GM19351 (cell line): ENCODE results near the gene CDA.
A peak's percentile ranks its signal among the peaks of the same experiment; 100 is the strongest.

Experiments
- ATAC-seq: cut with Tn5 transposase; IDR thresholded peaks from one replicate; pipeline ENCODE4 v1.9.1; 2021; ENCODE audit warnings: mild to moderate bottlenecking, moderate library complexity; ENCODE audit not compliant: unreplicated experiment

The CDA gene

DNA sequence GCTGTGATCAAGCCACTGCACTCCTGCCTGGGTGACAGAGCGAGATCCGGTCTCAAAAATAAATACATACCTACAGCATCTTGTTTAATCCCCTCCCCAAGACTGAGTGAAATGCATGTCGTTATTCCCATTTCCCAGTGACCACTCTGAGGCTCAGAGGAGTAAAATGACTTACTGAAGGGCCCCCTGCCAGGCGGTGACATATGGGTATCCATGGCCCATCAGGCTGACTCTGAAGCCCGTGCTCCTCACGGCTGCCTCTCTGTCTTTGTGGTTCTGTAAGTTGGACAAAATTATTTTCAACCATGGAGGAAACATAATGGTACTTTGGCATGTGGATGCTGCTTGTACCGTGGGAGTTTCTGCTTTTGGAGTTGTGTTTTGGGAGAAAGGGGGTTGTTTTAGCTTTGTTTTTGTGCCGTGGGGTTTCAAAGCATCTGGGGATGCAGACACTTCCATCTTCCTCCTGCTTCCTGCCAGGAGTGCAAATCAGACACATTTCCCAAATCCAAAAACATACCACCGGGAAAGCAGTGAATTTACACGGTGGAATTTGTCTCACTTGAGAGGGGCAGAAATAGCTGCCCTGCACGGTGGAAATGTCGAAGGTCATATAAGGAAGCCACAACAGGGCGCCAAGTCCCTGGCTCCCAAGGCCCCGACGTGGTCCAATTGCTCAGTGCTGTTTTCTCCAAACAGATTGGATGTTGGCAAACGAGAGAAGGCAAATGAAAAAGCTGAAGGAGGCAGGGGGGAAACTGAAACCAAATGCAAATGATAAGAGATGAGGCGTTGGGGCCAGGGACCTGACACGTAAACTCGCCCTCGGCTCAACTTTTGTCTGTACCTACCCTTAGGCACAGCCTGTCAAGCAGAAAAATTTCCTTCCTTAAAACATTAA, 27.3 kb downstream of the CDA start:
- no peak for ATAC-seq

DNA sequence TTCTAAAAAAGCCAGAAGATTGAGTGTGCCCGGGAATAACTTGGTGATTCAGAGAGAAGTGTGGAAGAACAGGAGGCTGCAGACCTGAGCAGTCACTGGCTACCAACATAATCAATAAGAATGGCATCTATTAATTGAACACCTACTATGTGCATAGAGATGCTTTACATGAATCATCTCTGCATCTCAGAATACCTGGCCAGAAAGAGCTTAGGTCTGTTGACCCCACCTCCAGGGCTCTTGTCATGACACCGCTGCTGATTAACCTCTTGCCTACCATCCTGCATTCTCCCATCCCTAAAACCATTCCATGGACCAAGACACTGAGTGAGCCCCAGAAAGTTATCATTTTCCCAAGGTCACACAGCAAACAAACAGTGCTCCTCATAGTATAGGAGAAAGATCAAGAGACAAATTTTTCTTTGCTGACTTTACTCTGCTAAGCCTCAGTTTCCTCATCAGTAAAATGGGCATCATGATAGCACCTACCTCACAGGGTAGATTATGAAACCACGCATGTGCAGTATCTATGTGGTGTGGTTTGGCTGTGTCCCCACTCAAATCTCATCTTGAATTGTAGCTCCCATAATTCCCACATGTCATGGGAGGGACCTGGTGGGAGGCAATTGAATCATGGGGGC, 28.1 kb downstream of the CDA start:
- ATAC-seq: no peak

DNA sequence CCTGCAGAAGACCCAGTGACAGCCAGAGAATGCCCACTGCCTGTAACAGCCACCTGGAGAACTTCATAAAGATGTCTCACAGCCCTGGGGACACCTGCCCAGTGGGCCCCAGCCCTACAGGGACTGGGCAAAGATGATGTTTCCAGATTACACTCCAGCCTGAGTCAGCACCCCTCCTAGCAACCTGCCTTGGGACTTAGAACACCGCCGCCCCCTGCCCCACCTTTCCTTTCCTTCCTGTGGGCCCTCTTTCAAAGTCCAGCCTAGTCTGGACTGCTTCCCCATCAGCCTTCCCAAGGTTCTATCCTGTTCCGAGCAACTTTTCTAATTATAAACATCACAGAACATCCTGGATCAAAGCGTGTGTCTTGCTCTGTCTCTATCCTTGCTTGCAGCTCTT, 29.7 kb downstream of the CDA start:
- ATAC-seq: no peak

DNA sequence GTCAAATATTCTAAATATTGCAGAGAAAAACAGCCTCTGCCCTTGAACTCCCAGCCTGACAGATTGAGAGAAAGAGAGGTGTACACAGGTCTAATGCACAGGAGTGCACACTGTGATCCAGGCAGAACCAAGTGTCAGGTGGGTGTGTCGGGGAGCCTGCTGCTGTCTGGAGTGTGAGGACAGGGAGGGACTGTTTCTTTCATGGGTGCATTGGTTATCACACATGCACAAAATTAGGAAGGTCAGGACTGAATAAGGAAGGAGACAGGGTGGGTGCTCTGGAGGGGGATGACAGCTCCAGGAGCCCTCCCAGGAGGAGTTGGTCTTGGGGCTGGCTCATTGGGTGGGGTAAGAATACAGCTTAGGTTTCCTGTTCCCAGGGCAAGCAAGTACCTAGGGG, 31.1 kb downstream of the CDA start:
- no peak for ATAC-seq

DNA sequence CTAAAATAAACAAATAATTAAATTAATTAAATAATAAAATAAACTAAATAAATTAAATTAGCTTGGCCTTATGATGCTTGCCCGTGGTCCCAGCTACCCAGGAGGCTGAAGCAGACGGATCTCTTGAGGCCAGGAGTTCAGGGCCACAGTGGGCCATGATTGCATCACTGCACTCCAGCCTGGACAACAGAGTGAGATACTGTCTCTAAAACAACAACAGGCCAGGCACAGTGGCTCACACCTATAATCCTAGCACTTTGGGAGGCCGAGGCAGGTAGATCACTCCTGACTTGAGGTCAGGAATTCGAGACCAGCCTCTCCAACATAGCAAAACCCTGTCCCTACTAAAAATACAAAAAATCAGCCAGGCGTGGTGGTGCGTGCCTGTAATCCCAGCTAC, 32.1 kb downstream of the CDA start:
- no peak for ATAC-seq

DNA sequence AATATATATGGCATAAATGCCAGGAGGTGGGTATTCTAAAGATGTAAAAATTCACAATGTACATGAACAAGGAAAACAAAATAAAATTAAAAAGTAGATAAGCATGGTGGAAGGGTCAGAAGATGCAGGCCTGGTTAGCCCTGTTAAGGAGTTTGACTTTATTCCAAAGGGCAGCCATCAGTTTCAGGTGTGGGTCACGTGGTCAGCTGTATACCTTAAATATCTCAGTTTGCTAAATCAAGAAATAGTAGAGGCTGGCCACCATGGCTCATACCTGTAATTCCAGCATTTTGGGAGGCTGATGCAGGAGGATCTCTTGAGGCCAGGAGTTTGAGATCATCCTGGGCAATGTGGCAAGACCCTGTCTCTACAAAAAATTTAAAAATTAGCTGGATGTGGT, 35.8 kb downstream of the CDA start:
- no peak for ATAC-seq

DNA sequence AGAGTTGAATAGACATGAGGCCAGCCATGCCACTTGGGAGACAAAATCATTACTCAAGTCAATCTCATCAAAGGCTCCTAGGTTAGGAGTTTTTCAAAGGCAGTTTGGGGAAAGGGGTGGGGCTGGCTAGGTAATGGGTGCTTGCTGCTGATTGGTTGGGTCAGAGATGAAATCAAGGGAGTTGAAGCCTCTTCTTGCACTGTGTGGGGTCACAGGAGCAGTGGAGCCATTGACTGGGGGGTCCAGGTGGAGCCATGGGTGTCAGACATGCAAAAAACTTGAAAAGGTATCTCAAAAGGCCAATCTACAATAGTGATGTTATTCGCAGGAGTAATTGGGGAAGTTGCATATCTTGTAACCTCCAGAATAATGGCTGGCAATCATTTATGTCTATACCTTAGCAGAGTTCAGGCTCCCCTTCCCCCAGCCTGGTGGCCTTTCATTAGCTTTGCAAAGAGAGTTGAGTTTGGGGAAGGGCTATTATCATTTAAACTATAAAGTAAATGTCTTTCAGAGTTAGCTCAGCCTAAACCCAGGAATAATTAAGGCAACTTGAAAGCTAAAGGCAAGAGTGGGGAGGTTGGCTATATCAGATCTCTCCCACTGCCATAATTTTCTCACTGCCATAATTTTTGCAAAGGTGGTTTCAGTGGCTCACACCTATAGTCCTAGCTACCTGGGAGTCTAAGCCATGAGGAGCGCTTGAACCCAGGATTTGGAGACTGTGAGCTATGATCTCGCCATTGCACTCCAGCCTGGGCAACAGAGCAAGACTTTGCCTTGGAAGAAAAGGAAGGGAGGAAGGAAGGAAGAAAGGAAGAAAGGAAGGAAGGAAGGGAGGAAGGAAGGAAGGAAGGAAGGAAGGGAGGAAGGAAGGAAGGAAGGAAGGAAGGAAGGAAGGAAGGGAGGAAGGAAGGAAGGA, 36.5 kb downstream of the CDA start:
- ATAC-seq: no peak

DNA sequence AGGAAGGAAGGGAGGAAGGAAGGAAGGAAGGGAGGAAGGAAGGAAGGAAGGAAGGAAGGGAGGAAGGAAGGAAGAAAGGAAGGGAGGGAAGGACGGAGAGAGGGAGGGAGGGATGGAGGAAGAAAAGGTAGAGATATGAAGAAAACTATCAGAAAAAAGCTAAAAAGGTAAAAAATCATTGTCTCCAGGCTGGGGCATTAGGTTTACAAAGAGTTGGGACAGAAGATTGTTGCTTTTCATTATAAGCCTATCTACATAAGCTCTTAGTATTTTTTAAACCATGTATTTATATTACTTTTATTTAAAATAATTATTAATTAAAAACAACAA, 37.2 kb downstream of the CDA start:
- ATAC-seq: no peak

DNA sequence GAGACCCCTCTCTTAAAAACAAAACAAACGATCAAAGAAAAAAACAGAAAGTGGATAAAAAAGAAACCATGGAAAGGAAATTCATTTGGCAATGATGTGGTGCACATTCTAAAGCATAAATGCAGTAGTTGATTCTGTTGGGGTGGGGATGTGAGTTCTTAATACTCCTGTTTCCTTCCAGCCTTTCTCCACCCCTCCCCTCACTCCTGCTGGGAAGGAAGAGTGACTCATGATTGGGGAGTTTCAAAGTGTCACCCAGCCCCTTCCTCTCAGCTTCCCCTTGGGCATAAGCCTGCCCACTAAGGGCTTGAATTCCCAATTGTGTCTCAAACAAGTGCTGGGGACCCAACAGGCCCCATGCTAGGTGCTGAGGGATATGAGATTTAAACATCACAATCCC, 37.6 kb downstream of the CDA start:
- no peak for ATAC-seq

DNA sequence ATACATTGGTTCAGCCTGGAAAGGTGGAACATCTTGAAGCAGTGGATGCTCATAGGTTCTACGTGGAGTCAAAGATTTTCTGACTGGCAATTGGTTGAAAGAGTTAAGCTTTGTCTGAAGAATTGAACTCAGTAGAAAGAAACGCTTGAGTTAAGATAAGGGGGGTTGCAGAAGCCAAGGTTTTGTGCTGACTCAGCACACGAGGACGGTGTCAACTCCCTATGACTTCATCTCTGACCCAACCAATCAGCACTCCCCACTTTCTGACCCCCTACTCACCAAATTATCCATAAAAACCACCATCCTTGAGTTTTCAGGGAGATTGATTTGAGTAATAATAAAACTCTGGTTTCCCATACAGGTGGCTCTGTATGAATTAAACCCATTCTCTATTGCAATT, 41.8 kb downstream of the CDA start:
- ATAC-seq: no peak

DNA sequence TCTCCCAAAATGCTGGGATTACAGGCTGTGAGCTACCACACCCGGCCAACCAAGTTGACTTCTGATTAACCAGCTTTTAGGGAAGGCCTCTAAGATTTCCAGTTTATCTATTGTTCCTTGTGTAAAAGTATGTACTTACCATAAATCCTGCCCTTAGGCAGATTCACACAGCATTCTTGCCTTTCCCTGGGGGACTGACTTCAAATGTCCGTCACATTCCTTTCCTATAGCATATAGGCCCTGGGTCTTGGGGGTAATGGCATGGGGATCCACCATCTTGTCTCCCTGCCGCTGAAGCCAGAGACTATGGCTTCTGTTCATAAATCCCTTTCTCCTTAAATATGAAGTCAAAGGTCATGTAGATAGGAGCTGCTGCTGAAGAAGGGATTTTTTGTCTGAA, 43.5 kb downstream of the CDA start:
- ATAC-seq: no peak

DNA sequence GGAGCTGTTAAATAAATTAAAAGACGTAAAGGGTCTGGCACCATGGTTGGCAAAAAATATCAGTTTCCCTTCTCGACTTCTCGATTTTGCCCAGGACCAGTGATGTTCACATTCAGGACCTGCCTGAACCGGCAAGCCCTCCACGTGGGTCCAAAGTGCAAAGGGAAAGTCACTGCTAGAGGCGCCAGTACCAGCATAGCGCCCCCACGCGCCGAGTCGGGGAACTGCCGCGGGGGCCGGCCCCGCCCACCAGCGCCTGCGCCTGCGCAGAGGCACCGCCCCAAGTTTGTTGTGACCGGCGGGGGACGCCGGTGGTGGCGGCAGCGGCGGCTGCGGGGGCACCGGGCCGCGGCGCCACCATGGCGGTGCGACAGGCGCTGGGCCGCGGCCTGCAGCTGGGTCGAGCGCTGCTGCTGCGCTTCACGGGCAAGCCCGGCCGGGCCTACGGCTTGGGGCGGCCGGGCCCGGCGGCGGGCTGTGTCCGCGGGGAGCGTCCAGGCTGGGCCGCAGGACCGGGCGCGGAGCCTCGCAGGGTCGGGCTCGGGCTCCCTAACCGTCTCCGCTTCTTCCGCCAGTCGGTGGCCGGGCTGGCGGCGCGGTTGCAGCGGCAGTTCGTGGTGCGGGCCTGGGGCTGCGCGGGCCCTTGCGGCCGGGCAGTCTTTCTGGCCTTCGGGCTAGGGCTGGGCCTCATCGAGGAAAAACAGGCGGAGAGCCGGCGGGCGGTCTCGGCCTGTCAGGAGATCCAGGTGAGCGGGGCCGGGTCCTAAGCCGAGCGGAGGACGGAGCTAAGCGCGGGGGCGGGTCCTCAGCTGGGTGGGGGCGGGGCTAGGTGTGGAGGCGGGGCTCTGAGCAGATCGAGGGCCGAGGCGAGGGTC, 44.5 kb downstream of the CDA start, which contains the start of gene PINK1:
Gene PINK1 (plus strand): TSS at position 269 of the 875 bp plus-strand sequence. CDS start 91 bp downstream, at position 360.
- ATAC-seq: peak; percentile 77

DNA sequence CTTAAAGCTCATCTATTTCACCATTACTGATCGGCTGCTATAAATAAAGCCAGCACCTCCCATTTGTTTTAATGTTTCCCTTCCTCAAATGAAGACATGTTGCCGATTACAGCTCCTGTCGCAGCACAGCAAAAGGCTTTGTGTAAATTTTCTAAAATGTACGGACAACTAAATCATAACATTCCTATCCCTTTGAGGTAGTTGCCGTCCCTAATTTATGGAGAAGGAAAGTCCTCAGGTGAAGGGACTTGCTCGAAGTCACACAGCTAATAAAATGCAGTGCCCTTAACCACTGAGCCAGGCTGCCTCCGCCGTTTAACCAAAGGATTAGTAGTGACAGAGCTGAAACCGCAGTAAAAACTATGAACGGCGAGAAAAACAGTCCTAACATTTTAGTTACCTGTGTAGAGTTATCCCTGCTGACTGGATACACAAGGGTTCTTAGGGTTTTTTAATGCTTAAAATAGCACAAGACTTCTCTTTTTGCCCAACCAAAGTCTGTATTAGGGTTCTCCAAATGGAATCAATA, 45.2 kb downstream of the CDA start:
- no peak for ATAC-seq

DNA sequence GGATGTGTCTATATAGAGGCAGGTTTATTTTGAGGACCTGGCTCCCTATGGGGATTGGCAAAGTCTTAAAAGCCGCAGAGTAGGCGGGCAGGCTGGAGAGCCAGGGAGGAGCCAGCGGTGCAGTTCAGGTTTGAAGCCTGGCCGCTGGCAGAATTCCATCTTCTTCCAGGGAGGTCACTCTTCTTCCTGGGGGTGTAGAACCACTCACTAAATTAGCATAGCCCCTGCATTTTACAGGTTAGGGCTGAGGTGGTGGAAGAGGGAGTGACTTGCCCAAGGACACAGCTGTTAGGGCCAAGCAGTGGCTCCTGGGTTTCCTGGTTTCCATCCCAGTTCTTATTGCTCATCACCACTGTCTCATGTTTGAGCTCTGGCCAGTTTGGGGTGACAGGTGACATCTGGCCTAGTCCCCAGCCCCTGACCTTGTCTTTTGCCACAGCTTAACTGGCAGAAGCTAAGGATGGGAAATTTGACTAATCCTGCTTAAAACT, 45.7 kb downstream of the CDA start:
- ATAC-seq: no peak

DNA sequence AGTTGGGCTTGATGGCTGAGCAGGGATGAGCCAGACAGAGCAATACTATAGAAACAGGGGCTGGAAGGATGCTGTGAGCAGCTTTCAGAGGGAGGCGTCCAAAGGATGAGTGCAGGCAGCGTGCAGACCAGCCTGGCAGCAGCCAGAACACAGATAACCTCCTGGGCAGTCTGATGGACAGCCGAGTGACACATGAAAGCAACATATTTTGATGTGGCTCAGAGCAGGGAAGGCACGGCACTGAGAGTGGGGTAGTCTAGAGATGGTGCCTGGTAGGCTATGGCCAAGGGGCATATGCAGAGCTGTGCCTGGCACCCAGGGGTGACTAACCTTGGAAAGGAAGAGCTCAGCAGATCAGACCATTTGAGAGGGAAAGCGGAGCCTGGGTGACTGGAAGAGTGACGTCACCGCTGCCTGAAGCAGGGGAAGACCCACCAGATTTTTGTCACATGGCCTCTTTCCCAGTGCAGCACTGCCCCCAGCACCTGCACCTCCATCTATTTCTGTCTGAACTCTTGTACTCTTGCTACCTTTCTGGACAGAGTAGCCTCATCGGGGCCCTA, 48.0 kb downstream of the CDA start:
- no peak for ATAC-seq

DNA sequence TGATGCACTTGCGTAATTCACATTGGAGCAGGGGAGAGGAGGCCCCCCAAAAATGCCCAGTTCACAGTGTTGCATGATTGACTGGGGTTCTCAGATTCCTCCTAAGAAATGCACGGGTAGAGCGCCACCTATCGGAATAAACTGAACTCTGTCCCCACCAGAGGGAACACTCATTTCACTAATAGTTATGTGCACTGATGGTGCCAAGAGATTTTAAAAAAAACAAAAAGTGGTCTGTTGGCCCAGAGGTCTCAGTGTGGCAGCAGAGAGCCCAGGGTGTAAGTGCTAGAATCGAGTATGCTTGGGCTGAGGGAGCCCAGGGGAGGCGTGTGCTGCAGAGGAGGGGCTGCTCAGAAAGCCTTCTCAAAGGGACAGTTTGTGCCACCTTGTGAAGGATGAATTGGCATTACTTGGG, 51.3 kb downstream of the CDA start:
- no peak for ATAC-seq

DNA sequence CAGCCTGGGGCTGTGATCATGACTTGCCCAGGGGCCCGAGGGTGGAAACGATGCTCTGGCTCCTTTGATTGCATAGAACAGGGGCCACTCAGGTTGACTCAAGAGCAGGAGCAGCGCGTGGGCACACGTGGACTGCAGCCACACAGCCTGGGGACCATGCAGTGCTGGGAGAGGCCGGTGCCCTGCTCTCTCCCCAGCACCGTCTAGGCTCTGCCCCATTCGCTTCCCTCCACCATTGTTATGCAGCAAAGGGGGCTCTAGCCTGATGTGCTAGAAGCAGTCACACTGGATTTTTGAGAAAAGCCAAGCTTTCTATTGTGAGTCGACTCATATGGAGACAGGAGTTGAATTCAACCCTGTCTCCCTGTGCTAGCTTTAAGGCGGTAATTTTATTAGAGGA, 53.1 kb downstream of the CDA start:
- ATAC-seq: no peak

DNA sequence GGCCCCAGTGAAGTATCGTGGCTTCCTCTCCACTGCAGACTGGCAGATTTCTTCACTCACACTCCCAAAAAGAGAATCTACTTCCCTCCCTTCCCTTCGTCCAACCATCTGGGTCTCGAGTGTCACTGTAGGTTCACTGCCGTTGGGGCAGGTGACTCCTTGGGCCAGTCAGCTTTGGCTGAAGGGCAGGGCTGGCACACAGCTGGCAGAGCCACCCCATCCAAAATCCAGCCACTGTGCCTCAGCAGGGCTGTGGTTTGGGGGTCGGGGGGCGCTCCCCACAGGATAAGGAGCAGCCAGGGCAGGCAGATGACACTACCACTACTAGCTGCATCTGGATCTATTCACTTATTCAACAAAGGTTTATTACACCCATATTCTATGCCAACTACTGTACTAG, 54.2 kb downstream of the CDA start:
- no peak for ATAC-seq

DNA sequence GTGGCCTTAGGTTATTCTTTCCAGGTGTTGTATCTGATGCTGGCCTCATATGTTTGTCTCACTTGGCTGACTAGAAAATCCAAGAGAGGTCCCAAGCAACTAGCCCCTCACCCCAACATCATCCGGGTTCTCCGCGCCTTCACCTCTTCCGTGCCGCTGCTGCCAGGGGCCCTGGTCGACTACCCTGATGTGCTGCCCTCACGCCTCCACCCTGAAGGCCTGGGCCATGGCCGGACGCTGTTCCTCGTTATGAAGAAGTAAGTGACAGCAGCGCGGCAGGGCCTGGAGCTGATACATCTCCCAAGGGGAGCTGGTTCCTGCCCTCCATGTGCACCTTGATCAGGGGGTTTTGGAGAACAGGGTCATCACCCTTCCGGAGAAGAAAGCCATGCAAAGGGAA, 55.5 kb downstream of the CDA start:
- ATAC-seq: no peak

DNA sequence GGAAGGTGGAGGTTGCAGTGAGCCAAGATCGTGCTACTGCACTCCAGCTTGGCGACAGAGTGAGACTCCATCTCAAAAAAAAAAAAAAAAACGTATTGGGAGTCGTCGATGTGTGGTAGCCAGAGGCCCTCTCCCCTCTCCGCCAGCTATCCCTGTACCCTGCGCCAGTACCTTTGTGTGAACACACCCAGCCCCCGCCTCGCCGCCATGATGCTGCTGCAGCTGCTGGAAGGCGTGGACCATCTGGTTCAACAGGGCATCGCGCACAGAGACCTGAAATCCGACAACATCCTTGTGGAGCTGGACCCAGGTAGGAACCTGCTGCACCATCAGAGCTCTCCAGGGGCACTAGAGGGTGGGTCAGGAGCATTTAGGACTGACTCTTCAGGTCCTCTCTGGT, 56.5 kb downstream of the CDA start:
- ATAC-seq: no peak
